Measurements from ENCODE around the gene PRDM16.
A peak's percentile ranks its signal among the peaks of the same experiment; 100 is the strongest.

PRDM16 gene

GRCh38 chr1:3482378-3482849 is 413.4 kb downstream of the PRDM16 start:
- Histone ChIP-seq H3K4me2 (ENCODE audit: low read length, poor library complexity, severe bottlenecking) (no peak overlapping the region), H3K4me1 (ENCODE audit: control insufficient read depth, insufficient read depth, low read depth, low read length) (peaks cover 10% of the 10 kb centered on the region), H3K27ac (ENCODE audit: low read length, poor library complexity, severe bottlenecking) (no peak overlapping the region), H2AK5ac (ENCODE audit: low read length, severe bottlenecking) (no peak overlapping the region), H3K9me3 (ENCODE audit: control insufficient read depth, low read length) (no peaks in the 10 kb centered on the region), H3K36me3 (ENCODE audit: control insufficient read depth in 1 of 2, insufficient read depth in 2 of 2, low read depth in 1 of 2, low read length in 2 of 2) (no peaks in the 10 kb centered on the region), H4K91ac (ENCODE audit: low read length) (no peak overlapping the region), H3K4ac (ENCODE audit: low read depth in 1 of 2, low read length in 2 of 2) (no peak overlapping the region), H2BK15ac (ENCODE audit: low read depth, poor library complexity, severe bottlenecking) (no peak overlapping the region), H2BK120ac (ENCODE audit: low read depth, low read length) (no peak overlapping the region), H2BK5ac (ENCODE audit: low read depth, low read length, poor library complexity, severe bottlenecking) (no peak overlapping the region), H3K9ac (ENCODE audit: low read length) (no peak overlapping the region), H3K79me1 (replicated peaks; ENCODE audit: low read length, poor library complexity, severe bottlenecking) (no peaks in the 10 kb centered on the region), H4K8ac (ENCODE audit: low read length) (no peak overlapping the region), H3K14ac (ENCODE audit: low read length in 2 of 2) (no peak overlapping the region), H2AFZ (ENCODE audit: low read depth, low read length) (no peak overlapping the region), H3K4me3 (ENCODE audit: insufficient read depth in 1 of 2, low read depth in 1 of 2, low read length in 2 of 2) (no peak overlapping the region), H3K18ac (ENCODE audit: low read depth in 1 of 2, low read length in 2 of 2) (no peak overlapping the region), H2BK12ac (ENCODE audit: low read length in 2 of 2) (no peak overlapping the region), H3K23ac (ENCODE audit: low read length in 2 of 2) (no peak overlapping the region), H3K27me3 (ENCODE audit: control insufficient read depth in 1 of 2, insufficient read depth in 1 of 2, low read length in 2 of 2) (peaks cover 0 to 64% of the 10 kb centered on the region in 2 experiments)
- no peak for DNase-seq
- 66% methylated on average over 18 of the region's 18 CpGs for WGBS

GRCh38 chr1:3483380-3483779 is 414.4 kb downstream of the PRDM16 start:
- Histone ChIP-seq H3K4me3 (ENCODE audit: insufficient read depth in 1 of 2, low read depth in 1 of 2, low read length in 2 of 2) (no peak overlapping the region), H2AFZ (ENCODE audit: low read depth, low read length) (no peak overlapping the region), H3K9ac (ENCODE audit: low read length) (no peak overlapping the region), H3K4me1 (ENCODE audit: control insufficient read depth, insufficient read depth, low read depth, low read length) (peaks cover 10% of the 10 kb centered on the region), H3K27ac (ENCODE audit: low read length, poor library complexity, severe bottlenecking) (no peak overlapping the region), H3K36me3 (ENCODE audit: control insufficient read depth in 1 of 2, insufficient read depth in 2 of 2, low read depth in 1 of 2, low read length in 2 of 2) (peaks cover 0 to under 1% of the 10 kb centered on the region in 2 experiments), H4K91ac (ENCODE audit: low read length) (no peak overlapping the region), H2AK5ac (ENCODE audit: low read length, severe bottlenecking) (no peak overlapping the region), H2BK120ac (ENCODE audit: low read depth, low read length) (no peak overlapping the region), H3K18ac (ENCODE audit: low read depth in 1 of 2, low read length in 2 of 2) (no peak overlapping the region), H2BK15ac (ENCODE audit: low read depth, poor library complexity, severe bottlenecking) (no peak overlapping the region), H3K79me1 (replicated peaks; ENCODE audit: low read length, poor library complexity, severe bottlenecking) (no peaks in the 10 kb centered on the region), H2BK12ac (ENCODE audit: low read length in 2 of 2) (no peak overlapping the region), H3K9me3 (ENCODE audit: control insufficient read depth, low read length) (peaks cover 5% of the 10 kb centered on the region), H3K4ac (ENCODE audit: low read depth in 1 of 2, low read length in 2 of 2) (no peak overlapping the region), H3K27me3 (ENCODE audit: control insufficient read depth in 1 of 2, insufficient read depth in 1 of 2, low read length in 2 of 2) (peaks cover 4 to 61% of the 10 kb centered on the region in 2 experiments), H4K8ac (ENCODE audit: low read length) (peak overlapping the region; percentile 29), H3K23ac (ENCODE audit: low read length in 2 of 2) (no peak overlapping the region), H3K4me2 (ENCODE audit: low read length, poor library complexity, severe bottlenecking) (no peak overlapping the region), H3K14ac (ENCODE audit: low read length in 2 of 2) (no peak overlapping the region), H2BK5ac (ENCODE audit: low read depth, low read length, poor library complexity, severe bottlenecking) (no peak overlapping the region)
- DNase-seq = no peak
- 85% methylated on average over 14 of the region's 14 CpGs for WGBS

- Histone ChIP-seq H3K27ac (ENCODE audit: low read length, poor library complexity, severe bottlenecking) (no peak overlapping the region), H2AFZ (ENCODE audit: low read depth, low read length) (no peak overlapping the region), H3K79me1 (replicated peaks; ENCODE audit: low read length, poor library complexity, severe bottlenecking) (no peaks in the 10 kb centered on the region), H2BK5ac (ENCODE audit: low read depth, low read length, poor library complexity, severe bottlenecking) (no peak overlapping the region), H2BK120ac (ENCODE audit: low read depth, low read length) (no peak overlapping the region), H3K23ac (ENCODE audit: low read length in 2 of 2) (no peak overlapping the region), H3K9me3 (ENCODE audit: control insufficient read depth, low read length) (peaks cover 11% of the 10 kb centered on the region), H2BK15ac (ENCODE audit: low read depth, poor library complexity, severe bottlenecking) (no peak overlapping the region), H3K18ac (ENCODE audit: low read depth in 1 of 2, low read length in 2 of 2) (no peak overlapping the region), H3K4me3 (ENCODE audit: insufficient read depth in 1 of 2, low read depth in 1 of 2, low read length in 2 of 2) (no peak overlapping the region), H2AK5ac (ENCODE audit: low read length, severe bottlenecking) (no peak overlapping the region), H3K4me2 (ENCODE audit: low read length, poor library complexity, severe bottlenecking) (no peak overlapping the region), H3K14ac (ENCODE audit: low read length in 2 of 2) (no peak overlapping the region), H3K27me3 (ENCODE audit: control insufficient read depth in 1 of 2, insufficient read depth in 1 of 2, low read length in 2 of 2) (peaks cover 4 to 60% of the 10 kb centered on the region in 2 experiments), H4K8ac (ENCODE audit: low read length) (no peak overlapping the region), H3K36me3 (ENCODE audit: control insufficient read depth in 1 of 2, insufficient read depth in 2 of 2, low read depth in 1 of 2, low read length in 2 of 2) (peaks cover 0 to 6% of the 10 kb centered on the region in 2 experiments), H3K9ac (ENCODE audit: low read length) (no peak overlapping the region), H3K4me1 (ENCODE audit: control insufficient read depth, insufficient read depth, low read depth, low read length) (peaks cover 10% of the 10 kb centered on the region), H3K4ac (ENCODE audit: low read depth in 1 of 2, low read length in 2 of 2) (no peak overlapping the region), H2BK12ac (ENCODE audit: low read length in 2 of 2) (no peak overlapping the region), H4K91ac (ENCODE audit: low read length) (no peak overlapping the region)
- WGBS = 44% methylated on average over 31 of the region's 31 CpGs
- peak; percentile 30 for DNase-seq
Measured at GRCh38 chr1:3483801-3484444, 414.9 kb downstream of the PRDM16 start.

GRCh38 chr1:3485016-3485415 is 416.0 kb downstream of the PRDM16 start:
- no peak overlapping the region for H3K4me3 ChIP-seq (ENCODE audit: insufficient read depth in 1 of 2, low read depth in 1 of 2, low read length in 2 of 2)
- H3K23ac ChIP-seq (ENCODE audit: low read length in 2 of 2) = no peak overlapping the region
- no peak overlapping the region for H3K4ac ChIP-seq (ENCODE audit: low read depth in 1 of 2, low read length in 2 of 2)
- peaks cover 10% of the 10 kb centered on the region for H3K4me1 ChIP-seq (ENCODE audit: control insufficient read depth, insufficient read depth, low read depth, low read length)
- 89% methylated on average over 14 of the region's 14 CpGs for WGBS
- H3K27me3 ChIP-seq (ENCODE audit: control insufficient read depth in 1 of 2, insufficient read depth in 1 of 2, low read length in 2 of 2) = peaks cover 4 to 53% of the 10 kb centered on the region in 2 experiments
- no peak overlapping the region for H2BK15ac ChIP-seq (ENCODE audit: low read depth, poor library complexity, severe bottlenecking)
- H3K27ac ChIP-seq (ENCODE audit: low read length, poor library complexity, severe bottlenecking) = no peak overlapping the region
- H4K91ac ChIP-seq (ENCODE audit: low read length) = no peak overlapping the region
- no peak overlapping the region for H2BK120ac ChIP-seq (ENCODE audit: low read depth, low read length)
- H3K14ac ChIP-seq (ENCODE audit: low read length in 2 of 2) = no peak overlapping the region
- H3K9me3 ChIP-seq (ENCODE audit: control insufficient read depth, low read length) = peaks cover 12% of the 10 kb centered on the region
- H2AFZ ChIP-seq (ENCODE audit: low read depth, low read length) = no peak overlapping the region
- no peak overlapping the region for H4K8ac ChIP-seq (ENCODE audit: low read length)
- no peak overlapping the region for H2AK5ac ChIP-seq (ENCODE audit: low read length, severe bottlenecking)
- no peak overlapping the region for H2BK5ac ChIP-seq (ENCODE audit: low read depth, low read length, poor library complexity, severe bottlenecking)
- H3K4me2 ChIP-seq (ENCODE audit: low read length, poor library complexity, severe bottlenecking) = no peak overlapping the region
- no peak for DNase-seq
- H2BK12ac ChIP-seq (ENCODE audit: low read length in 2 of 2) = no peak overlapping the region
- no peaks in the 10 kb centered on the region for H3K79me1 ChIP-seq (replicated peaks; ENCODE audit: low read length, poor library complexity, severe bottlenecking)
- H3K36me3 ChIP-seq (ENCODE audit: control insufficient read depth in 1 of 2, insufficient read depth in 2 of 2, low read depth in 1 of 2, low read length in 2 of 2) = peaks cover 2 to 7% of the 10 kb centered on the region in 2 experiments
- no peak overlapping the region for H3K18ac ChIP-seq (ENCODE audit: low read depth in 1 of 2, low read length in 2 of 2)
- no peak overlapping the region for H3K9ac ChIP-seq (ENCODE audit: low read length)
